Psoas muscle (tissue), 8 donors: ENCODE measurements around the gene MYO9B. TPM values are rescaled to one million over a fixed set of nuclear protein-coding genes. Genes with fewer than 3 reads are reported as not detected.

Experiments
- ATAC-seq, 4 donors: fragments of 200-7000 bp; cut with Tn5 transposase; one replicate each; pipeline ENCODE4 v1.9.1; 2020; ENCODE audit warnings: moderate library complexity in 3 of 4, mild to moderate bottlenecking in 2 of 4
- DNase-seq, 2 donors: peaks; one replicate each; pipeline ENCODE4 v3.0.0-alpha.2; 2020
- H3K27ac ChIP-seq: fragments of 200-600 bp; one replicate; pipeline ENCODE4 v1.8.0; 2022
- H3K27me3 ChIP-seq, 3 donors: fragments of 200-600 bp in 1 of 3; one replicate each; pipeline versions ENCODE4 v1.6.1 to v1.8.0; 2013 to 2022; ENCODE audit warnings: low read length in 2 of 3, mild to moderate bottlenecking in 2 of 3, moderate library complexity in 1 of 3; ENCODE audit not compliant: insufficient read depth in 3 of 3
- H3K36me3 ChIP-seq, 2 donors: fragments of 200-600 bp in 1 of 2; one replicate each; pipeline versions ENCODE4 v1.6.1 to v1.8.0; 2013 to 2022; ENCODE audit warnings: low read depth in 1 of 2, mild to moderate bottlenecking in 1 of 2, moderate library complexity in 1 of 2; ENCODE audit not compliant: insufficient read depth in 1 of 2
- H3K4me1 ChIP-seq: fragments of 200-600 bp; one replicate; pipeline ENCODE4 v1.8.0; 2022
- H3K4me3 ChIP-seq: fragments of 200-600 bp; one replicate; pipeline ENCODE4 v1.8.0; 2022; ENCODE audit warnings: mild to moderate bottlenecking
- H3K9me3 ChIP-seq: fragments of 200-600 bp; one replicate; pipeline ENCODE4 v1.8.0; 2022
- WGBS, 3 donors: extraction: QIAGEN DNeasy Blood & Tissue Kit; methylation state at CpG; one replicate each; pipeline versions ENCODE4 v1.1.6 to v1.1.7; 2013; 5-methylcytosine and 5-hydroxymethylcytosine counted together
- intact Hi-C, 2 donors: fragments of 100-400 bp; cut with DNase I; formaldehyde crosslinking; loops; one replicate each; pipeline versions ENCODE4 v1.11.0 to v1.14.2; 2022
- polyA plus RNA-seq, 3 donors: library from polyadenylated mRNA; stranded (reverse); fragments of 200-250 nt; gene quantifications; one replicate each; pipeline ENCODE4 v1.2.3, GENCODE V29; 2013
- total RNA-seq, 4 donors: library from RNA; stranded (reverse); fragmentation: NEBNext Ultra II Directional in 2 of 4; extraction: Animal tissue kit (Norgen Biotek cat#: 25700) in 2 of 4; gene quantifications; one replicate each; pipeline versions ENCODE4 v1.2.1 to v1.2.4, GENCODE V29; 2021 to 2023
- TF ChIP-seq, protein P1 (sequence below): fragments of 200-600 bp; IDR thresholded peaks from one replicate; pipeline ENCODE4 v1.8.0; 2022; ENCODE audit warnings: antibody characterized with exemption
- donor health status: healthy with polysubstance abuse.
- donor health status: DM: no; HTN: no; CAD: no; lungs with moderate emphysema.
- donor health status: Bipolar disorder and iron deficiency.
- donor health status: healthy.
- donor health status: DM: yes; HTN: yes; CAD: no.
- donor health status: DM: no; HTN: no; CAD: no.
- donor health status: DM: no; HTN: no; CAD: no.
- donor health status: DM: yes; HTN: yes; CAD: no.

MYO9B gene
- total and polyA plus RNA-seq, 7 donors, result 9.0 to 23.7 (median 15.1) TPM

DNA sequence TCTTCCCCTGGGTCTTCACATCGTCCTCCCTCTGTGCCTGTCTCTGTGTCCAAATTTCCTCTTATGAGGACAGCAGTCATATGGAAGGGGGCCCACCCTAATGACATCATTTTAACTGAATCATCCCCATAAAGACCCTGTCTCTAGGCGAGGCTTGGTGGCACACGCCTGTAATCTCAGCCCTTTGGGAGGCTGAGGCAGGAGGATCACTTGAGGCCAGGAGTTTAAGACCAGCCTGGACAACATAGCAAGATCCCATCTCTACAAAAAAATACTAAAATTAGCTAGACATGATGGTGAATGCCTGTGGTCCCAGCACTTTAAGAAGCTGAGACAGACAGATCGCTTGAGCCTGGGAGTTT is 4.8 kb downstream of the MYO9B start:
- WGBS, 3 donors, result 67 to 82% (median 74%) methylated on average over 4 of the region's 4 CpGs
- intact Hi-C loops, result no loop called here
- TF ChIP-seq, protein P1, sequence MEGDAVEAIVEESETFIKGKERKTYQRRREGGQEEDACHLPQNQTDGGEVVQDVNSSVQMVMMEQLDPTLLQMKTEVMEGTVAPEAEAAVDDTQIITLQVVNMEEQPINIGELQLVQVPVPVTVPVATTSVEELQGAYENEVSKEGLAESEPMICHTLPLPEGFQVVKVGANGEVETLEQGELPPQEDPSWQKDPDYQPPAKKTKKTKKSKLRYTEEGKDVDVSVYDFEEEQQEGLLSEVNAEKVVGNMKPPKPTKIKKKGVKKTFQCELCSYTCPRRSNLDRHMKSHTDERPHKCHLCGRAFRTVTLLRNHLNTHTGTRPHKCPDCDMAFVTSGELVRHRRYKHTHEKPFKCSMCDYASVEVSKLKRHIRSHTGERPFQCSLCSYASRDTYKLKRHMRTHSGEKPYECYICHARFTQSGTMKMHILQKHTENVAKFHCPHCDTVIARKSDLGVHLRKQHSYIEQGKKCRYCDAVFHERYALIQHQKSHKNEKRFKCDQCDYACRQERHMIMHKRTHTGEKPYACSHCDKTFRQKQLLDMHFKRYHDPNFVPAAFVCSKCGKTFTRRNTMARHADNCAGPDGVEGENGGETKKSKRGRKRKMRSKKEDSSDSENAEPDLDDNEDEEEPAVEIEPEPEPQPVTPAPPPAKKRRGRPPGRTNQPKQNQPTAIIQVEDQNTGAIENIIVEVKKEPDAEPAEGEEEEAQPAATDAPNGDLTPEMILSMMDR, result no peak
- Histone ChIP-seq H3K36me3 (no peaks in the 10 kb centered on the region), H3K4me1 (peaks cover 19% of the 10 kb centered on the region), H3K27ac (peak overlapping the region; percentile 76), H3K4me3 (peak overlapping the region; percentile 44), H3K9me3 (no peaks in the 10 kb centered on the region), H3K27me3 (no peaks in the 10 kb centered on the region)
- ATAC-seq, result no peak
- DNase-seq, result no peak

DNA sequence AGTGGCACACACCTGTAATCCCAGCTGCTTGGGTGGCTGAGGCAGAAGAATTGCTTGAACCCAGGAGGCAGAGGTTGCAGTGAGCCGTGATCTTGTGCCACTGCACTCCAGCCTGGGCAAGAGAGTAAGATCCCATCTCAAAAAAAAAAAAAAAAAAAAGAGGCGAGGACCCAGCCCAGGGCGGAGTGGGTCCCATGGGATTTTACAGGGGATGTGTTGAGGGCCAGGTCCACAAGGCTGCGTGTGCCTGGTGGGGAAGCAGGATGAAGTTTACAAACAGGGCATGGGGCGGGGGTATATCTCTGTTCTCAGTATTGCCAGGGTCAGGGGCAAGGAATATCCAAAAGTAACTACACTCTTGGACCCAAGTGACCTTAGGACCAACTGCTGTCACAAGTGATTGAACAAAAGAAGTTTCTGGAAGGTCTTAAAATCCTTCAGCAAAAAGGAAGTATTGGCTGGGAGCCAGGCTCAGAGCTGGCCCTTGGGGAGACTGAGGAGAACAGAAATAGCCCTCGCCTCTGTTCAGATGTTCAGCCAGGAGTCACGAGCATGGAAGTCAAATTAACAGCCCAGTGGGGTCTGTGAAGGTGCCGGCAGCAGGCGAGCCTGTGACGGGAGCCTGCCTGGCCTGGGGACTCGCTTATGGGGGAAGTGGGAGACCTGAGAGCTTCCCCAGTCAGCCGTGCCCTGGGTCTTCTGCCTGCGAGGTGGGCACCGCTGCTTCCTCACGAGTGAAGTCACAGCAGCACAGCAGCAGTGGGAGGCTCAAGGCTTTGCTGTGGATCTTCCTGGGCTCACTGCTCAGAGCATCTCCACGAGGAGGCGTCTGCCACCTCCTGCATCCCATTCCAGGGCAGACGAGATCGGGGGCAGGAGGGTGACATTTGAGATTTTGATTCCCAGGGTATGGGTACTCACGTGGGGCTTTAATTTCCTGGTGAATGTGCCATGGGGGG is 6.4 kb downstream of the MYO9B start:
- H3K9me3 ChIP-seq, result no peaks in the 10 kb centered on the region
- H3K4me1 ChIP-seq, result peaks cover 14% of the 10 kb centered on the region
- H3K27ac ChIP-seq, result no peak overlapping the region
- intact Hi-C loops, result no loop called here
- 59 to 65% (median 61%) methylated on average over 19 to 20 of the region's 20 CpGs for WGBS, 3 donors
- TF ChIP-seq, protein P1, result no peak
- H3K36me3 ChIP-seq, result no peaks in the 10 kb centered on the region
- DNase-seq (no peak), ATAC-seq (no peak)
- no peaks in the 10 kb centered on the region for H3K27me3 ChIP-seq
- H3K4me3 ChIP-seq, result no peak overlapping the region

DNA sequence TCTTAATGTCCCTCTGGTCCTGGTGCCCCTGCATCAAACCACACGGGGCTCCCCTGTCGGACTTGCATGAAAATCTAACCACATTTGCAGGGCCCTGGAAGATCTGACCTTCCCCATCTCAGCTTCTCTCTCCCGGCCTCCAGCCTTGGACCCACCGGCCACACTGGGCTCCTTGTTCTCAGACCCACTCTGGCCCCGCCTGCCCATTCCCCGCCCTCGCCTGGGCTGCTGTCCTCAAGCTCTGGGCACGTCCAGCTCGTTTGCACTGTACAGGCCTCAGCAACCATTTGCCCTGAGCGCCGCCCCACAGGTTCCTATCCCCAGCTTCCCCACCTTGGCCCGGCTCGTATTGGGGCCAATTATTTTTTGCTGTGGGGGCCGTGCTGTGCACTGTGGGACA is 10.5 kb downstream of the MYO9B start:
- intact Hi-C loops, result no loop called here
- TF ChIP-seq, protein P1, result no peak
- Histone ChIP-seq H3K4me1 (peaks cover 3% of the 10 kb centered on the region), H3K4me3 (no peak overlapping the region), H3K36me3 (no peaks in the 10 kb centered on the region), H3K27me3 (no peaks in the 10 kb centered on the region), H3K27ac (no peak overlapping the region), H3K9me3 (no peaks in the 10 kb centered on the region)
- DNase-seq (no peak), ATAC-seq (no peak)
- 86 to 93% (median 92%) methylated on average over 13 to 14 of the region's 14 CpGs for WGBS, 3 donors

DNA sequence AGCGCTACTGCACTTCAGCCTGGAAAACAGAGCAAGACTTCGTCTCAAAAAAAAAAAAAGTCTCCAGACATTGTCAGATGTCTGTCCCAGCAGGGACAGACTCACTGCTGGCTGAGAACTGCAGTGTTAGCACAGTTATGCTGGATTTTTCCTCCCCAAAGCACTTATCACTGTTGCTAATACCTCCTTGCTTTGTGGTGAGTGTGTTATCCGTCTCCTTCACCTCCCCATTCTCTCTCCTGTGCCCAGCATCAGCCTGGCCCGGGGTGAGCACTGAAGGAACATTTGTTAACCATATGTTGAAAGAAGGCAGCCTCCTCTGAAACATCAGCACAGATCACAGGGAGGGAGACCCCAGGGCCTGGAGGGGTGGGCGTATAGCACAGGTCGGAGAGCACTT is 11.3 kb downstream of the MYO9B start:
- 86% methylated on average over 6 of the region's 6 CpGs for WGBS, 3 donors
- Histone ChIP-seq H3K9me3 (no peaks in the 10 kb centered on the region), H3K4me1 (peaks cover 3% of the 10 kb centered on the region), H3K4me3 (no peak overlapping the region), H3K27ac (no peak overlapping the region), H3K36me3 (no peaks in the 10 kb centered on the region), H3K27me3 (no peaks in the 10 kb centered on the region)
- DNase-seq (no peak), ATAC-seq (no peak)
- intact Hi-C loops, result no loop called here
- TF ChIP-seq, protein P1, result no peak
